KMS-11 (cell line): ENCODE data around the gene SLC7A8.

Experiments
- H2AFZ ChIP-seq: fragments of 200-600 bp; sonication (generic); 2 replicates; pipeline ENCODE4 v1.6.1; 2016; ENCODE audit warnings: antibody characterized with exemption, mixed run types, low read depth
- H3K27ac ChIP-seq: fragments of 200-600 bp; sonication (generic); 2 replicates; pipeline ENCODE4 v1.6.1; 2016; ENCODE audit warnings: mild to moderate bottlenecking, mixed run types
- H3K27me3 ChIP-seq: fragments of 200-600 bp; sonication (generic); 2 replicates; pipeline ENCODE4 v1.6.1; 2017; ENCODE audit warnings: mild to moderate bottlenecking, low read depth, mixed run types, moderate library complexity; ENCODE audit not compliant: insufficient read depth
- H3K36me3 ChIP-seq: fragments of 200-600 bp; sonication (generic); 2 replicates; pipeline ENCODE4 v1.6.1; 2017; ENCODE audit warnings: mild to moderate bottlenecking, mixed run types; ENCODE audit not compliant: insufficient read depth
- H3K4me1 ChIP-seq: fragments of 200-600 bp; sonication (generic); 2 replicates; pipeline ENCODE4 v1.6.1; 2016; ENCODE audit warnings: mild to moderate bottlenecking, low read depth, mixed run types; ENCODE audit not compliant: poor library complexity, severe bottlenecking
- H3K4me2 ChIP-seq: fragments of 200-600 bp; sonication (generic); 2 replicates; pipeline ENCODE4 v1.7.0; 2016; ENCODE audit warnings: mild to moderate bottlenecking, mixed run types
- H3K4me3 ChIP-seq: fragments of 200-600 bp; sonication (generic); IDR thresholded peaks from 2 replicates; pipeline ENCODE4 v1.6.1; 2017; ENCODE audit warnings: low read depth, low read length, mixed read lengths; ENCODE audit not compliant: insufficient read depth
- H3K79me2 ChIP-seq: fragments of 200-600 bp; sonication (generic); 2 replicates; pipeline ENCODE4 v1.6.1; 2016; ENCODE audit warnings: low read depth, mixed run types; ENCODE audit not compliant: insufficient read depth
- H3K9ac ChIP-seq: fragments of 200-600 bp; sonication (generic); 2 replicates; pipeline ENCODE4 v1.6.1; 2016; ENCODE audit warnings: mild to moderate bottlenecking, mixed run types
- H4K20me1 ChIP-seq: fragments of 200-600 bp; sonication (generic); 2 replicates; pipeline ENCODE4 v1.6.1; 2016; ENCODE audit warnings: mild to moderate bottlenecking, mixed run types; ENCODE audit not compliant: insufficient read depth
- TF ChIP-seq, protein P1 (sequence below): fragments of 200-600 bp; sonication (generic); conservative IDR thresholded peaks from 2 replicates; pipeline ENCODE4 v1.6.1; 2017; ENCODE audit warnings: low read depth, mild to moderate bottlenecking, antibody characterized with exemption, low read length, moderate library complexity, mixed read lengths

SLC7A8 gene

GRCh38 chr14:23185063-23185462 lies 1.6 kb upstream of the SLC7A8 start:
- TF ChIP-seq, protein P1, sequence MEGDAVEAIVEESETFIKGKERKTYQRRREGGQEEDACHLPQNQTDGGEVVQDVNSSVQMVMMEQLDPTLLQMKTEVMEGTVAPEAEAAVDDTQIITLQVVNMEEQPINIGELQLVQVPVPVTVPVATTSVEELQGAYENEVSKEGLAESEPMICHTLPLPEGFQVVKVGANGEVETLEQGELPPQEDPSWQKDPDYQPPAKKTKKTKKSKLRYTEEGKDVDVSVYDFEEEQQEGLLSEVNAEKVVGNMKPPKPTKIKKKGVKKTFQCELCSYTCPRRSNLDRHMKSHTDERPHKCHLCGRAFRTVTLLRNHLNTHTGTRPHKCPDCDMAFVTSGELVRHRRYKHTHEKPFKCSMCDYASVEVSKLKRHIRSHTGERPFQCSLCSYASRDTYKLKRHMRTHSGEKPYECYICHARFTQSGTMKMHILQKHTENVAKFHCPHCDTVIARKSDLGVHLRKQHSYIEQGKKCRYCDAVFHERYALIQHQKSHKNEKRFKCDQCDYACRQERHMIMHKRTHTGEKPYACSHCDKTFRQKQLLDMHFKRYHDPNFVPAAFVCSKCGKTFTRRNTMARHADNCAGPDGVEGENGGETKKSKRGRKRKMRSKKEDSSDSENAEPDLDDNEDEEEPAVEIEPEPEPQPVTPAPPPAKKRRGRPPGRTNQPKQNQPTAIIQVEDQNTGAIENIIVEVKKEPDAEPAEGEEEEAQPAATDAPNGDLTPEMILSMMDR: no peak
- Histone ChIP-seq H3K79me2 (no peaks in the 10 kb centered on the region), H2AFZ (no peak overlapping the region), H3K27ac (no peak overlapping the region), H3K27me3 (no peaks in the 10 kb centered on the region), H3K9ac (no peak overlapping the region), H3K4me3 (no peak overlapping the region), H3K4me2 (no peak overlapping the region), H3K36me3 (no peaks in the 10 kb centered on the region), H4K20me1 (no peaks in the 10 kb centered on the region), H3K4me1 (peaks cover 6% of the 10 kb centered on the region)

DNA sequence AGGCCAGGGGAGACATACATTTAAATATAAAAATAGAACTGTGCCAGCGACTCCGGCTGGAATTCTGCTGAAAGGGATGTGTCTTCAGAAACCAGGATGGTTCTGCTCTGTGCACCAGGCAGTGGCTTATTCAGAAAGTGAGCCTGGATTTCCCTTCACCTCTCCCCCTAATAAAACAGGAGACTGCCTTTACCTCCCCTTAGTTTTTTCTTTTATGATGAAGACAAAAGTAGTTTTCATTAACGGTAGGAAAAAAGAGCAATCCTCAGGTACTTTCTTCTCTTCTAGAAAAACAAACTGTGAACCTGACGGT lies 346 bp downstream of the SLC7A8 start:
- Histone ChIP-seq H3K27ac (no peak overlapping the region), H3K9ac (no peak overlapping the region), H3K36me3 (no peaks in the 10 kb centered on the region), H3K27me3 (no peaks in the 10 kb centered on the region), H3K4me2 (no peak overlapping the region), H3K4me3 (no peak overlapping the region), H2AFZ (no peak overlapping the region), H4K20me1 (no peaks in the 10 kb centered on the region), H3K79me2 (no peaks in the 10 kb centered on the region), H3K4me1 (peaks cover 6% of the 10 kb centered on the region)
- TF ChIP-seq, protein P1: no peak

DNA sequence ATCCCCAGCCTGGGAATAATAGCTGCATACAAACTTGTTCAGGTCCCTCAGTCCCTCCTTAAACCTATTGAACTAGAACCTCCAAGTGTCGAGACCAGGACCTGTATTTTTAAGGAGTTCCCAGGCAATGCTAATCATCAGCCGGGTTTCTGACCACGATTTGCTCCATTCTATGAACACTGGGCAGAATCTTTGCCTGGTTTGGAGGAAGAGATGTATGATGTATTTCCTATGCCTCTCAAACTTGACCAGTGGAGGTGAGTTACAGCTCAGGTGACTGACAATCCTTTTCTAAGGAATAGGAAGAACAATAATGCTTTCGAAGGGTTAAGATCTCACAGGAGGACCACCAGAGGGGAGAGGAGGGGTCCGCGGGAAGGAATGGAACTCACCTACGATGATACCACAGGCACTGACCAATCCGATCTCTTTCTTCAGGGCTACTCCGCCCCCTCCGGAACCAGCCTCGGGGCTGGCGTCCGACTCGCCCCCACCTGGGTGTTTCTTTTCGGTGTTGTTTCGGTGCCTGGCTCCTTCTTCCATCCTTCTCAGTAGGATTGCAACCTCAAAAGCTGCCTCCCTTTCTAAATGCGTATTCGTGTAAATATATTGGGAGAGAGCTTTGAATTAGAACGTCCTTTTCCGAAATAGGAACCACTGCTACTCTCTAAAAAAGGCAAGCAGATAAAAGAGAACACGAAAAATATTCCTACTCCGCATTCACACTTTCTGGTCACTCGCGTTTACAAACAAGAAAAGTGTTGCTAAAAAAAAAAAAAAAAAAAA lies 895 bp downstream of the SLC7A8 start:
- Histone ChIP-seq H3K4me3 (no peak overlapping the region), H3K4me1 (peaks cover 6% of the 10 kb centered on the region), H4K20me1 (no peaks in the 10 kb centered on the region), H3K27ac (no peak overlapping the region), H3K4me2 (no peak overlapping the region), H3K27me3 (no peaks in the 10 kb centered on the region), H3K9ac (no peak overlapping the region), H3K36me3 (no peaks in the 10 kb centered on the region), H2AFZ (no peak overlapping the region), H3K79me2 (no peaks in the 10 kb centered on the region)
- TF ChIP-seq, protein P1: no peak

DNA sequence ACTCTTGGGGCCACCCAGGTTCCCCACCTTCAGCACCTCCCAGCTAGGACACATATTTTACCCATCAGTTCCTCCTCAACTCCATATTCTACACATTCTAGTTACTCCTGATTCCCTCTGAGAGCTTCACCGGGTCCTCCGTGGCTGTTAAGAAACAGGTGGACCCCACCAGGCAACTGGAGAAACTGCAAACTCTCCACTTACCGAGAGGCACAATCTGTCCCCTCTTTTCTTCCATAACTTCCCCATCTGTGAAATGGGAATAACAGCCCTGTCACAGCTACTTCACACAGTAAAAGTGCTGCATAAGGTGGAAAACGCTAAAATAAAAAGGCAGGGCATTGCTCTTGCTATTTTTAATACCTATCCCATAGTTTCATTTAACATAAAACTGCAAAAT lies 1.5 kb downstream of the SLC7A8 start:
- Histone ChIP-seq H2AFZ (no peak overlapping the region), H3K9ac (no peak overlapping the region), H3K79me2 (no peaks in the 10 kb centered on the region), H3K4me2 (no peak overlapping the region), H3K4me3 (no peak overlapping the region), H3K4me1 (peaks cover 6% of the 10 kb centered on the region), H3K27me3 (no peaks in the 10 kb centered on the region), H4K20me1 (no peaks in the 10 kb centered on the region), H3K36me3 (no peaks in the 10 kb centered on the region), H3K27ac (no peak overlapping the region)
- TF ChIP-seq, protein P1: no peak
